ENCODE results near the gene MYO3B. TPM values are rescaled to one million over a fixed set of nuclear protein-coding genes. Genes with fewer than 3 reads are reported as not detected.
A peak's percentile ranks its signal among the peaks of the same experiment; 100 is the strongest.

The MYO3B gene
- 0.10 TPM in 1 of 2 replicates, not detected in the other for total RNA-seq (2014; rRNA removed; shearing (Covaris generic))

- no peak for DNase-seq (ENCODE audit: low spot score)
Observed at GRCh38 chr2:170177950-170178781, at the start of gene MYO3B. MYO3B (plus strand) TSS chr2:170178147; CDS start chr2:170178288, 141 bp downstream.

- DNase-seq (ENCODE audit: low spot score) = no peak
Observed at GRCh38 chr2:170139276-170139967, 38.5 kb upstream of the MYO3B start.

GRCh38 chr2:170140561-170140960, 37.4 kb upstream of the MYO3B start:
- DNase-seq (ENCODE audit: low spot score) = no peak

- DNase-seq (ENCODE audit: low spot score) = no peak
Observed at GRCh38 chr2:170141865-170142264, 36.1 kb upstream of the MYO3B start.

- no peak for DNase-seq (ENCODE audit: low spot score)
Observed at GRCh38 chr2:170142502-170142901, 35.4 kb upstream of the MYO3B start.

GRCh38 chr2:170143045-170143717, 34.8 kb upstream of the MYO3B start:
- no peak for DNase-seq (ENCODE audit: low spot score)

GRCh38 chr2:170144761-170145160, 33.2 kb upstream of the MYO3B start:
- DNase-seq (ENCODE audit: low spot score) = no peak

- DNase-seq (ENCODE audit: low spot score) = no peak
Observed at GRCh38 chr2:170145191-170145590, 32.8 kb upstream of the MYO3B start.

GRCh38 chr2:170145675-170146432, 32.1 kb upstream of the MYO3B start:
- no peak for DNase-seq (ENCODE audit: low spot score)

GRCh38 chr2:170146784-170147183, 31.2 kb upstream of the MYO3B start:
- no peak for DNase-seq (ENCODE audit: low spot score)

GRCh38 chr2:170147576-170147975, 30.4 kb upstream of the MYO3B start:
- DNase-seq (ENCODE audit: low spot score) = no peak

- DNase-seq (ENCODE audit: low spot score) = no peak
Observed at GRCh38 chr2:170148161-170148560, 29.8 kb upstream of the MYO3B start.

GRCh38 chr2:170152421-170152820, 25.5 kb upstream of the MYO3B start:
- DNase-seq (ENCODE audit: low spot score) = no peak

GRCh38 chr2:170155022-170155722, 22.8 kb upstream of the MYO3B start:
- no peak for DNase-seq (ENCODE audit: low spot score)

- no peak for DNase-seq (ENCODE audit: low spot score)
Observed at GRCh38 chr2:170155723-170156253, 22.2 kb upstream of the MYO3B start.

GRCh38 chr2:170156592-170156991, 21.4 kb upstream of the MYO3B start:
- no peak for DNase-seq (ENCODE audit: low spot score)

GRCh38 chr2:170157025-170157684, 20.8 kb upstream of the MYO3B start:
- no peak for DNase-seq (ENCODE audit: low spot score)

- no peak for DNase-seq (ENCODE audit: low spot score)
Observed at GRCh38 chr2:170159060-170159459, 18.9 kb upstream of the MYO3B start.

GRCh38 chr2:170161516-170162270, 16.3 kb upstream of the MYO3B start:
- peak; percentile 41 for DNase-seq (ENCODE audit: low spot score)

- peak; percentile 25 for DNase-seq (ENCODE audit: low spot score)
Observed at GRCh38 chr2:170162271-170162632, 15.7 kb upstream of the MYO3B start.

All from H4 (cell line).